ENCODE data around the gene ADAM11.

The ADAM11 gene

GRCh38 chr17:44776628-44777393 is 18.0 kb downstream of the ADAM11 start:
- no peak for DNase-seq

- DNase-seq, result no peak
Measured at GRCh38 chr17:44777394-44778348, 18.9 kb downstream of the ADAM11 start.

GRCh38 chr17:44778656-44779210 is 19.9 kb downstream of the ADAM11 start:
- DNase-seq, result no peak

GRCh38 chr17:44779211-44780025 is 20.6 kb downstream of the ADAM11 start:
- DNase-seq, result peak; percentile 77 to 83

GRCh38 chr17:44780161-44780560 is 21.4 kb downstream of the ADAM11 start:
- no peak for DNase-seq

GRCh38 chr17:44780845-44781480 is 22.2 kb downstream of the ADAM11 start:
- no peak for DNase-seq

GRCh38 chr17:44781551-44782325 is 22.9 kb downstream of the ADAM11 start:
- no peak for DNase-seq

GRCh38 chr17:44782326-44782850 is 23.6 kb downstream of the ADAM11 start:
- DNase-seq, result no peak

GRCh38 chr17:44785921-44786320 is 27.1 kb downstream of the ADAM11 start:
- DNase-seq, result no peak

- no peak for DNase-seq
Measured at GRCh38 chr17:44786551-44787081, 27.8 kb downstream of the ADAM11 start.

GRCh38 chr17:44787271-44787940 is 28.6 kb downstream of the ADAM11 start:
- no peak for DNase-seq

GRCh38 chr17:44788139-44788538 is 29.4 kb downstream of the ADAM11 start:
- DNase-seq, result no peak

GRCh38 chr17:44792276-44792675 is 33.5 kb downstream of the ADAM11 start:
- DNase-seq, result no peak

GRCh38 chr17:44793885-44794842 is 35.4 kb downstream of the ADAM11 start:
- DNase-seq, result no peak

- DNase-seq, result no peak
Measured at GRCh38 chr17:44794851-44795413, 36.1 kb downstream of the ADAM11 start.

GRCh38 chr17:44795421-44795820 is 36.6 kb downstream of the ADAM11 start:
- no peak for DNase-seq

GRCh38 chr17:44795928-44796327 is 37.1 kb downstream of the ADAM11 start:
- DNase-seq, result no peak

- no peak for DNase-seq
Measured at GRCh38 chr17:44796731-44797130, 37.9 kb downstream of the ADAM11 start.

- no peak for DNase-seq
Measured at GRCh38 chr17:44797802-44798201, 39.0 kb downstream of the ADAM11 start.
